Measurements from ENCODE around the gene THRB.

Gene THRB

GRCh38 chr3:24385012-24385615 lies 109.5 kb downstream of the THRB start:
- in situ Hi-C loops (cut with HindIII; ENCODE audit: low sequenced_read_pairs): no loop called here

DNA sequence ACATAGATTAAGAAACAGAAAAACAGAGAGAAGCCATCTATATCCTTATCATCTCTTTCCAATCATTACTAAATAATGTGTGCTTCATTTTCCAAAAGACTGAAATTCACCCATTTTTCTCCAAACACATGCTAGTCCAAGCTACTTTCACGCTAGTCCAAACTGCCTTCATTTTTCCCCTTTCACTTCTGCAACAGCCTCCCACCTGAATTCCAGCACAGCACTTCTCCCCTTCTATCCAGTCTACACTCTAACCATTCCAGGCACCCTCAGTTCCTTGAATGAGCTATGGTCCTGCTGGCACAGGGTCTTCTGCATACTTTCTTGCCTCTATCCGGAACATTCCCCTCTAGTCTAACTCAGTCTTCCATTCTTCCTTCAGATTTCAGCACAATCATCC lies 112.0 kb downstream of the THRB start:
- in situ Hi-C loops (cut with HindIII; ENCODE audit: low sequenced_read_pairs): loop anchor here (5.0 kb wide), 1 partner anchor 55 kb away; no protein-coding TSS in a partner anchor

DNA sequence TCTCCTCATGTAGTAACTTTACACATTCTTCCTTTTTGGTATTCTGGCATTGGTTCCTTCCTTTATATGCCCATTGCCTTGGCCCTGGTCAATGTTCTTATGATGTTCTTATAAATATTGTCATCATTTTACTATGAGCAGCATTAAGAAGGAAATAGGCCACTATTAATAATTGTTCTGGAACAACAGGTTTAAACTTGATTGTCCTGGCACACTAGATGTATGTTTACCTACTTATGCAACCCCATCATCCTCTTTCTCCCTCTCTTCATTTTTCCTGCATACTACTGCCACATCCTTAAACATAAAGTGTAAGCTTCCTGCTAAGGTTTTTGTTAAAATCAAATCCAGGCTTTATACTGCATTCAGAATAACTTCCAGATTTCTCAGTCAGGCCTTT lies 114.7 kb downstream of the THRB start:
- in situ Hi-C loops (cut with HindIII; ENCODE audit: low sequenced_read_pairs): loop anchor here (5.0 kb wide), 1 partner anchor 53 kb away; no protein-coding TSS in a partner anchor

- in situ Hi-C loops (cut with HindIII; ENCODE audit: low sequenced_read_pairs): no loop called here
Measured at GRCh38 chr3:24378313-24378712, 116.3 kb downstream of the THRB start.

GRCh38 chr3:24377218-24377993 lies 117.2 kb downstream of the THRB start:
- in situ Hi-C loops (cut with HindIII; ENCODE audit: low sequenced_read_pairs): no loop called here

DNA sequence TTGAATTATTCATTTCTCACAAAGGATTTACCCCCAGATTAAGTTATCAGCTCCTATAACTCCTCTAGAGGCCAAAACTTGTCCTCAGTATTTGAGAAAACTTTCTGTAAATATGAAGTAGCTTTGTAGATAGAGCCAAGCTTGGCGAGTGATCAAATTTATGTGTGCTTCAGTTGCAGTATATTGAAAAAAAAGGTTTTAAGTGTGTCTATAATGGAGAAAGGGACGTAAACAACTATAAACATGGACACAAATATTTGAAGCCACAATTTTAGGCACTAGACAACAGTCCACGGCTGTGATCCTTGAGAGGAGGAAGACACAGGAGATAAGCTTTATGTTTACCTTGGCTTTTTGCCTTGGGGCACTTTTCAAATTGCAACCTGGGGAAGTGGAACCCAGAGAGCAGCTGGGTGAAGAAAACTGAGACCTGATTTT lies 118.7 kb downstream of the THRB start:
- in situ Hi-C loops (cut with HindIII; ENCODE audit: low sequenced_read_pairs): no loop called here

DNA sequence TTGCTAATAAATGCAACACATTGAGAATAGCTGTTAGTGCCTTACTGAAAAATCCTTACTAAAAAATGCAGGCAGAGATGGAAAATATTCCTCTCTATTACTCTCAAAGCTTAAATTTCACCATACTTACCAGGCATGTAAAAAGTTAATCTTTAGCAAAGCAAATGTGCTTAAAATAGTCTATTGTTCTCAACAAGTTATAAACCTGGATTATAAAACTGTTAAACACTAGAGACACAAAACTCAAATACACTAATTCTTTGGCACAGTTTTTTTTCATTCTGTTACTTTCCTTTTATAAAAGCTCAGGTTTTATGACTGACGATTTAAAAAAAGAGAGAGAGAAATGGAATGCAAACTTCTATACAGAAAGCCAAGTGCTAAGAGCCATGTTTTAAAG lies 119.8 kb downstream of the THRB start:
- in situ Hi-C loops (cut with HindIII; ENCODE audit: low sequenced_read_pairs): no loop called here

GRCh38 chr3:24373198-24373959 lies 121.3 kb downstream of the THRB start:
- in situ Hi-C loops (cut with HindIII; ENCODE audit: low sequenced_read_pairs): no loop called here

DNA sequence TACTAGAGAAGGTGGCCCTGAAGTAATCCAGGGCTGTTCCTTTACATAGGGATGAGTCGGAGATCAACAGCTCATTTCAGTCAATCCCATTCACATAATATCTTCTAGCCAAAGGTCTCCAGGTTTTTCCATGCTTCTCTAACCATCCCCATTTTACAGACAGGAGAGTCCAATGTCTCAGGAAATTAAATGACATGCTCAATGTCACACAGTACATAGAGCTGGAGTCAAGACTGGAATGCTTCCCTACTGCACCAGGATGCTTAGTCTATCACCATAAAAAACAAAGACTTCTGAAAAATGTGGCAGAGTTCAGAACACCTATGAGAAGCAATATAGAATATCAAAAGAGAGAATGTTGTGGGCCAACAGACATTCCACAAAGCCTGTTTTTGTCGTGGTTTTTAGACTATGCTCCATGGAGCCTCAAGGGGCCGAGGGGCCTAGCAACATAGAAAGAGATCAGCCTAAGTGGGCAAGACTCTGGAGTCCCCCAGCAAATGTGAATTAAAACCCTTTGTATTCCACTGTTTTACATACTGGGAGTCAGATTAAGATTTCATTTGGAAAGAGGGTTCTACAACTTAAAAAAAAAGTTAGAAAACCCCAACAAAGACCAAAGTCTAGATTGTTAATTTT lies 122.0 kb downstream of the THRB start:
- in situ Hi-C loops (cut with HindIII; ENCODE audit: low sequenced_read_pairs): no loop called here

DNA sequence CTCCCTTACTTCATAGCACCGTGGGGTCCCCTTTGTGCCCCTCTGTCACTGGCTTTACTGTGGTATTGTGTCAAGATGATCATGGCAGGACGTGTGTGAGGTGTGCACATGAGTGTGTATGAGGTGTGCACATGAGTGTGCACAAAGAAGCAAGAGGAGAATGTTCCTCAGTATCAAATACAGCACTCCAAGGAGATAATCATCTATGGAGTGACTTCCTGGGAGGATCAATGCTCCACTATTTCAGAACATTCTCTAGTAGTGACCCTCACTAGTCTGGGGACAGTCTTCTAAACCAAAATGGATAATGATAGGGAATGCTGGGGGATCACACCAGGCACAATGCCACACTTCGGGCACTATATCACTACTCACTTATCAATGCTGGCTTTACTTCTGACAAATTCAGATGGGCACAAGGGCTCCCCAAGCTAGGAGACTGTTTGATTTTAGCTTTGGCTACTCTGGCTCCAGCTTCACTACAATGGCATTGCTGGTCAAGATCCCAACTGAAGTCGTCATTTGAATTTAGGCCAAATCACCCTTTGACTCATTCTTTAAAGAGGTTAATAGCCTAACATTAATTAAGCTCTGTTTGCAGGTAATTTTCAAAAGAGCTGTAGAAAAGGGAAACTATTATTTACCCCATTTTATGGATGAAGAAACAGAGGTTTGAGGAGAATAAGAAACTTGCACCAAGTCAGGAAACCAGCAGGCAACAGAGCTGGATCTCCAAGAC lies 124.1 kb downstream of the THRB start:
- in situ Hi-C loops (cut with HindIII; ENCODE audit: low sequenced_read_pairs): no loop called here

DNA sequence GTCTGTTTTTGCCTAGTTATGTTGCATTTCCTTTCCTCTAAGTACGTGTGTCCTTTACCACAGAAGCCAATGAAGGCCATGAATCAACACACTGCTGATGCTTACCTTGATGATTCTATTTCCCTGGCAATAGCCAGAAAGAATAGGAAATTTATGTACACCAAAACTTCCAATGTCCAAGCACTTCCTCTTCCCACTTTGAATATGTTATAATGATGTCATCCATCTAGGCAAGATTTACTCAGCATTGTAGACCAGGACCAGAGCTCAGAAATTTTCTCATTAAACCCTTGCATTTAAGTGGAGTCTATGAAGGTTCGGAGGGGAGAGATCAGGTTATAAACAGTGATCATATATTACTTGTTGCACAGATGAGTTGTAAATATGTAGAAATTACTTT lies 126.0 kb downstream of the THRB start:
- in situ Hi-C loops (cut with HindIII; ENCODE audit: low sequenced_read_pairs): no loop called here

- in situ Hi-C loops (cut with HindIII; ENCODE audit: low sequenced_read_pairs): no loop called here
Measured at GRCh38 chr3:24367664-24368264, 126.9 kb downstream of the THRB start.

DNA sequence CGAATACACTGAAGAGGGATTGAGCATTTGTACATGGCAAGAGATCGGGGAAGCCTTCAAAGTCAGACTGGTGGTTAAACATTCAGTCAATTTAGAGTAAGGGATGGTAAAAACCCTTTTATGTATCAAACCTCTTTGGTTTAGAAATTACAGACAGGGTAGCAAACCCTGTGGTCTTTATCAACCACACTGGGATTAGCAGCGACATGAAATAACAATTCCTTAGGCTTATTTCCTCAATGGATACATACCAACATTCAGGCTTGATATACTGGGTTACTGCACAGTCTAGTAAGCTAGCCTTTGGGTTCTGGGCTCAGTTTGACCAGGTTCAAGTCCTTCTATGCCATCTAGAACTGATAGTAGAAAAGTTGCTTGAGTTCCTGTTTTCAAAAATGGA lies 127.4 kb downstream of the THRB start:
- in situ Hi-C loops (cut with HindIII; ENCODE audit: low sequenced_read_pairs): no loop called here

DNA sequence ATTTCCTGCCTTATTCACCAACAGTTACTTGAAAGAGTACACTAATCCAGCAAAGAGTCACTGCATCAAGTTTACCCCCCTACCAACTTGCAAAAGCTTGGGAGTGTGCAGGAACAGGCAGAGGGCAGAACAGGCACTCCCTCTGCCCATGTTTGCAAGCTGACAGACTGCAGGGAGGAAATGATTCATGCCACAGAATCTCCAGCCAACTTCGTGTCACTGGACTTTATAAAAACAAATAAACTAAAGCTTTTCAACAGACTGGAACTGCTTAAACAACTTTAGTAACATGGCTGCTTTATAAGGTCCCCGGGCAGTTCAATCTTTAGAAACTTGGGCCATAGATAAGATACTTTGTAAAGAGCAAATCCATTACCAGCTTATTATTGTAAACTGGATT lies 129.5 kb downstream of the THRB start:
- in situ Hi-C loops (cut with HindIII; ENCODE audit: low sequenced_read_pairs): no loop called here

- in situ Hi-C loops (cut with HindIII; ENCODE audit: low sequenced_read_pairs): no loop called here
Measured at GRCh38 chr3:24364359-24364758, 130.3 kb downstream of the THRB start.

DNA sequence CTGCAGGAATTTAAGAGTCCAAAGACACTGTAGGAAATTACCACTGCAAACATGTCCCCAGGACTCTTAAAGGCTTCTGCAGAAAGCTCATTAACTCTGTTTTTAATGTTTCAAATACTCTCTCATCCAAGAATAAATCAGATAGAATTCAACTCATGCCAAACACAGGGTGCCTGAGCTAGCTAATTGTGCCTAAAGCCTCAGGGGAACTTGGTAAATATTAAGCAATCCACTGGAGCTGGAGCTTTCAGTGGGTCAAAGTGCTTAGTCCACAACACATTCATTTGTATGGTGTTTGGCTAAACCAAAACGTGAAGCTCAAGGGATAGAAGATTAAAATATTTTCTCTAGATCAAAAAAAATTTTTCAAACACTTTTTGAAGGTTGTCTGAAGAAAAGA lies 131.4 kb downstream of the THRB start:
- in situ Hi-C loops (cut with HindIII; ENCODE audit: low sequenced_read_pairs): no loop called here

DNA sequence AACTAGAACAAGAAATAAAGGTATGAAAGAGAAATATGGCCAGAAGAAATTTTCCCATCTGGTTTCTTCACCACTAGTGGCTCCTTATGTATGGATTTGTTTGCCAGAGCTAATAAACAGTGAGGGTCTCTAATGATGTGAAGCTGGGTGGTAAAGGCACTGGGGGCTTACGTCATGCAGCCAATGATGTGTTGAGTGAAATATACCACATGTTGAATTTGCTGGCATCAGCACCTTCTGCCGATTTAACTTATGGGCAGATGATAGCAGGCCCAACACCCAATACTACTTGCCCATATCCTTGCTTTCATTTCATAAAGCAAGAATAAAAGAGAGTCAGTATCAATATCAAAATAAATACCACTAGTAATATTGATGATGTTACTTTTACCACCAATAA lies 133.0 kb downstream of the THRB start:
- in situ Hi-C loops (cut with HindIII; ENCODE audit: low sequenced_read_pairs): no loop called here

DNA sequence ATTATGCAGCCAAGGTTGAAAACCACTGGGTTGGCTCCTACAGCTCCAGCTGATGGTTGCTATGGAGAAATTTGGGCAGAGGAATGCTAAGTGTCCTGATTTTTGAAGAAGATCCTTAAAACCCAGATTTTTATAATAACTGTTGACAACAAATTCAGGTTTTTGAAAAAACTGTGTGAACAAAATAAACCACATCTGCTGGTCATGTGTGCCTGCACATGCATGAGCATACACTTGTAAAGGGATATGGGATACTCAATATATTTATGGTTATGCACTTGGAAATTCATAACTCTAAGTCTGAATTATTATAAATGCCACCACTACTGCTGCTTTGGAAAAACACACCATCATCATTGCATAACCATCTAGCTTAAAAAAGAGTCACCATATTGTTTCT lies 133.7 kb downstream of the THRB start:
- in situ Hi-C loops (cut with HindIII; ENCODE audit: low sequenced_read_pairs): no loop called here

- in situ Hi-C loops (cut with HindIII; ENCODE audit: low sequenced_read_pairs): no loop called here
Measured at GRCh38 chr3:24359645-24360462, 134.8 kb downstream of the THRB start.
